ENCODE data around the gene SPG11. TPM values are rescaled to one million over a fixed set of nuclear protein-coding genes. Genes with fewer than 3 reads are reported as not detected.

SPG11 gene
- total and polyA plus RNA-seq, 10 of the 15 experiments (the other 5 are each of a cell fraction or from before 2014, with no cell fraction given) = 22.1 to 85.1 (median 47.2) TPM

DNA sequence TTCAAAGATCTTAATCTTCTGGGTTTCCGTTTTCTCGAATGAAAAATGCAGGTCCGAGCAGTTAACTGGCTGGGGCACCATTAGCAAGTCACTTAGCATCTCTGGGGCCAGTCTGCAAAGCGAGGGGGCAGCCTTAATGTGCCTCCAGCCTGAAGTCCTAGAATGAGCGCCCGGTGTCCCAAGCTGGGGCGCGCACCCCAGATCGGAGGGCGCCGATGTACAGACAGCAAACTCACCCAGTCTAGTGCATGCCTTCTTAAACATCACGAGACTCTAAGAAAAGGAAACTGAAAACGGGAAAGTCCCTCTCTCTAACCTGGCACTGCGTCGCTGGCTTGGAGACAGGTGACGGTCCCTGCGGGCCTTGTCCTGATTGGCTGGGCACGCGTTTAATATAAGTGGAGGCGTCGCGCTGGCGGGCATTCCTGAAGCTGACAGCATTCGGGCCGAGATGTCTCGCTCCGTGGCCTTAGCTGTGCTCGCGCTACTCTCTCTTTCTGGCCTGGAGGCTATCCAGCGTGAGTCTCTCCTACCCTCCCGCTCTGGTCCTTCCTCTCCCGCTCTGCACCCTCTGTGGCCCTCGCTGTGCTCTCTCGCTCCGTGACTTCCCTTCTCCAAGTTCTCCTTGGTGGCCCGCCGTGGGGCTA lies 47.8 kb upstream of the SPG11 start, which contains the start of the genes B2M and PATL2 (continued):
- TF ChIP-seq, protein P1, sequence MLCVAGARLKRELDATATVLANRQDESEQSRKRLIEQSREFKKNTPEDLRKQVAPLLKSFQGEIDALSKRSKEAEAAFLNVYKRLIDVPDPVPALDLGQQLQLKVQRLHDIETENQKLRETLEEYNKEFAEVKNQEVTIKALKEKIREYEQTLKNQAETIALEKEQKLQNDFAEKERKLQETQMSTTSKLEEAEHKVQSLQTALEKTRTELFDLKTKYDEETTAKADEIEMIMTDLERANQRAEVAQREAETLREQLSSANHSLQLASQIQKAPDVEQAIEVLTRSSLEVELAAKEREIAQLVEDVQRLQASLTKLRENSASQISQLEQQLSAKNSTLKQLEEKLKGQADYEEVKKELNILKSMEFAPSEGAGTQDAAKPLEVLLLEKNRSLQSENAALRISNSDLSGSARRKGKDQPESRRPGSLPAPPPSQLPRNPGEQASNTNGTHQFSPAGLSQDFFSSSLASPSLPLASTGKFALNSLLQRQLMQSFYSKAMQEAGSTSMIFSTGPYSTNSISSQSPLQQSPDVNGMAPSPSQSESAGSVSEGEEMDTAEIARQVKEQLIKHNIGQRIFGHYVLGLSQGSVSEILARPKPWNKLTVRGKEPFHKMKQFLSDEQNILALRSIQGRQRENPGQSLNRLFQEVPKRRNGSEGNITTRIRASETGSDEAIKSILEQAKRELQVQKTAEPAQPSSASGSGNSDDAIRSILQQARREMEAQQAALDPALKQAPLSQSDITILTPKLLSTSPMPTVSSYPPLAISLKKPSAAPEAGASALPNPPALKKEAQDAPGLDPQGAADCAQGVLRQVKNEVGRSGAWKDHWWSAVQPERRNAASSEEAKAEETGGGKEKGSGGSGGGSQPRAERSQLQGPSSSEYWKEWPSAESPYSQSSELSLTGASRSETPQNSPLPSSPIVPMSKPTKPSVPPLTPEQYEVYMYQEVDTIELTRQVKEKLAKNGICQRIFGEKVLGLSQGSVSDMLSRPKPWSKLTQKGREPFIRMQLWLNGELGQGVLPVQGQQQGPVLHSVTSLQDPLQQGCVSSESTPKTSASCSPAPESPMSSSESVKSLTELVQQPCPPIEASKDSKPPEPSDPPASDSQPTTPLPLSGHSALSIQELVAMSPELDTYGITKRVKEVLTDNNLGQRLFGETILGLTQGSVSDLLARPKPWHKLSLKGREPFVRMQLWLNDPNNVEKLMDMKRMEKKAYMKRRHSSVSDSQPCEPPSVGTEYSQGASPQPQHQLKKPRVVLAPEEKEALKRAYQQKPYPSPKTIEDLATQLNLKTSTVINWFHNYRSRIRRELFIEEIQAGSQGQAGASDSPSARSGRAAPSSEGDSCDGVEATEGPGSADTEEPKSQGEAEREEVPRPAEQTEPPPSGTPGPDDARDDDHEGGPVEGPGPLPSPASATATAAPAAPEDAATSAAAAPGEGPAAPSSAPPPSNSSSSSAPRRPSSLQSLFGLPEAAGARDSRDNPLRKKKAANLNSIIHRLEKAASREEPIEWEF (IDR thresholded peaks at IDR 0.05; ENCODE audit: insufficient replicate concordance, low read depth, low read length) = no peak
- TF ChIP-seq, protein P2, sequence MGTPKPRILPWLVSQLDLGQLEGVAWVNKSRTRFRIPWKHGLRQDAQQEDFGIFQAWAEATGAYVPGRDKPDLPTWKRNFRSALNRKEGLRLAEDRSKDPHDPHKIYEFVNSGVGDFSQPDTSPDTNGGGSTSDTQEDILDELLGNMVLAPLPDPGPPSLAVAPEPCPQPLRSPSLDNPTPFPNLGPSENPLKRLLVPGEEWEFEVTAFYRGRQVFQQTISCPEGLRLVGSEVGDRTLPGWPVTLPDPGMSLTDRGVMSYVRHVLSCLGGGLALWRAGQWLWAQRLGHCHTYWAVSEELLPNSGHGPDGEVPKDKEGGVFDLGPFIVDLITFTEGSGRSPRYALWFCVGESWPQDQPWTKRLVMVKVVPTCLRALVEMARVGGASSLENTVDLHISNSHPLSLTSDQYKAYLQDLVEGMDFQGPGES (IDR thresholded peaks at IDR 0.05) = peak; percentile 79
- no peak for TF ChIP-seq CHD4 (IDR thresholded peaks at IDR 0.05)
- no peak for TF ChIP-seq CBX3 (IDR thresholded peaks at IDR 0.05; ENCODE audit: borderline replicate concordance, low read depth)
- TF ChIP-seq IRF4 (IDR thresholded peaks at IDR 0.05; ENCODE audit: low read depth, low read length) = peak; percentile 73; the same call in 1 of the 2 replicates
- no peak for TF ChIP-seq HDAC2 (IDR thresholded peaks at IDR 0.05)
- peak; percentile 99 for TF ChIP-seq SMAD1 (IDR thresholded peaks at IDR 0.05; ENCODE audit: low read depth, partially characterized antibody)
- 0 out of 2 replicates have a peak, but pooled peaks have one; percentile 41 for TF ChIP-seq RCOR1 (conservative IDR thresholded peaks at IDR 0.05; ENCODE audit: low read depth, low read length)
- TF ChIP-seq, protein P3, sequence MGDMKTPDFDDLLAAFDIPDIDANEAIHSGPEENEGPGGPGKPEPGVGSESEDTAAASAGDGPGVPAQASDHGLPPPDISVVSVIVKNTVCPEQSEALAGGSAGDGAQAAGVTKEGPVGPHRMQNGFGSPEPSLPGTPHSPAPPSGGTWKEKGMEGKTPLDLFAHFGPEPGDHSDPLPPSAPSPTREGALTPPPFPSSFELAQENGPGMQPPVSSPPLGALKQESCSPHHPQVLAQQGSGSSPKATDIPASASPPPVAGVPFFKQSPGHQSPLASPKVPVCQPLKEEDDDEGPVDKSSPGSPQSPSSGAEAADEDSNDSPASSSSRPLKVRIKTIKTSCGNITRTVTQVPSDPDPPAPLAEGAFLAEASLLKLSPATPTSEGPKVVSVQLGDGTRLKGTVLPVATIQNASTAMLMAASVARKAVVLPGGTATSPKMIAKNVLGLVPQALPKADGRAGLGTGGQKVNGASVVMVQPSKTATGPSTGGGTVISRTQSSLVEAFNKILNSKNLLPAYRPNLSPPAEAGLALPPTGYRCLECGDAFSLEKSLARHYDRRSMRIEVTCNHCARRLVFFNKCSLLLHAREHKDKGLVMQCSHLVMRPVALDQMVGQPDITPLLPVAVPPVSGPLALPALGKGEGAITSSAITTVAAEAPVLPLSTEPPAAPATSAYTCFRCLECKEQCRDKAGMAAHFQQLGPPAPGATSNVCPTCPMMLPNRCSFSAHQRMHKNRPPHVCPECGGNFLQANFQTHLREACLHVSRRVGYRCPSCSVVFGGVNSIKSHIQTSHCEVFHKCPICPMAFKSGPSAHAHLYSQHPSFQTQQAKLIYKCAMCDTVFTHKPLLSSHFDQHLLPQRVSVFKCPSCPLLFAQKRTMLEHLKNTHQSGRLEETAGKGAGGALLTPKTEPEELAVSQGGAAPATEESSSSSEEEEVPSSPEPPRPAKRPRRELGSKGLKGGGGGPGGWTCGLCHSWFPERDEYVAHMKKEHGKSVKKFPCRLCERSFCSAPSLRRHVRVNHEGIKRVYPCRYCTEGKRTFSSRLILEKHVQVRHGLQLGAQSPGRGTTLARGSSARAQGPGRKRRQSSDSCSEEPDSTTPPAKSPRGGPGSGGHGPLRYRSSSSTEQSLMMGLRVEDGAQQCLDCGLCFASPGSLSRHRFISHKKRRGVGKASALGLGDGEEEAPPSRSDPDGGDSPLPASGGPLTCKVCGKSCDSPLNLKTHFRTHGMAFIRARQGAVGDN (IDR thresholded peaks at IDR 0.05) = peak; percentile 95
- no peak for TF ChIP-seq LARP7 (IDR thresholded peaks at IDR 0.05)
